HG03558 (cell line): Measurements from ENCODE around the gene DDHD1.
"Not testable (repeated sequence)": the region's sequence is repeated elsewhere in the genome, so short reads cannot be mapped to it uniquely, and the experiment has no call there.

Source experiments
- ATAC-seq: cut with Tn5 transposase; IDR thresholded peaks from one replicate; pipeline ENCODE4 v1.9.1; 2021; ENCODE audit warnings: moderate number of reproducible peaks; ENCODE audit not compliant: unreplicated experiment; ENCODE audit errors: extremely low read depth

The DDHD1 gene

GRCh38 chr14:53110096-53110495 lies 43.0 kb downstream of the DDHD1 start:
- no peak for ATAC-seq

GRCh38 chr14:53109105-53110041 lies 43.8 kb downstream of the DDHD1 start:
- ATAC-seq, result peak; percentile 64

- ATAC-seq, result no peak
These were observed 44.6 kb downstream of the DDHD1 start for GRCh38 chr14:53108292-53109104.

- no peak for ATAC-seq
These were observed 46.4 kb downstream of the DDHD1 start for GRCh38 chr14:53106768-53107167.

GRCh38 chr14:53103636-53104340 lies 49.3 kb downstream of the DDHD1 start:
- ATAC-seq, result no peak

- no peak for ATAC-seq
These were observed 59.9 kb downstream of the DDHD1 start for GRCh38 chr14:53093206-53093605.

- no peak for ATAC-seq
These were observed 62.3 kb downstream of the DDHD1 start for GRCh38 chr14:53090853-53091252.

- ATAC-seq, result not testable (repeated sequence)
These were observed 68.2 kb downstream of the DDHD1 start for GRCh38 chr14:53084954-53085353.

GRCh38 chr14:53064475-53064874 lies 88.6 kb downstream of the DDHD1 start:
- no peak for ATAC-seq

GRCh38 chr14:53062856-53063255 lies 90.3 kb downstream of the DDHD1 start:
- no peak for ATAC-seq

- no peak for ATAC-seq
These were observed 93.1 kb downstream of the DDHD1 start for GRCh38 chr14:53060046-53060445.

- ATAC-seq, result no peak
These were observed 98.1 kb downstream of the DDHD1 start for GRCh38 chr14:53055003-53055402.

- ATAC-seq, result no peak
These were observed 98.7 kb downstream of the DDHD1 start for GRCh38 chr14:53054457-53054856.

GRCh38 chr14:53048631-53049030 lies 104.5 kb downstream of the DDHD1 start:
- no peak for ATAC-seq

GRCh38 chr14:53047307-53048069 lies 105.6 kb downstream of the DDHD1 start:
- no peak for ATAC-seq

- ATAC-seq, result no peak
These were observed 108.6 kb downstream of the DDHD1 start for GRCh38 chr14:53044486-53044885.

- ATAC-seq, result no peak
These were observed 110.0 kb downstream of the DDHD1 start for GRCh38 chr14:53043027-53043581.

GRCh38 chr14:53042480-53042879 lies 110.6 kb downstream of the DDHD1 start:
- ATAC-seq, result no peak

GRCh38 chr14:53041067-53041466 lies 112.1 kb downstream of the DDHD1 start:
- no peak for ATAC-seq

GRCh38 chr14:53038629-53039028 lies 114.5 kb downstream of the DDHD1 start:
- no peak for ATAC-seq
